Measurements from ENCODE around the gene PLVAP. TPM values are rescaled to one million over a fixed set of nuclear protein-coding genes. Genes with fewer than 3 reads are reported as not detected.

Gene PLVAP
- total and polyA plus RNA-seq, 9 of the 15 experiments (the other 6 are each of a cell fraction or from before 2014, with no cell fraction given), result 0.09 to 0.84 (median 0.51) TPM; not detected in 4

GRCh38 chr19:17333611-17334413, 43.3 kb downstream of the PLVAP start (continued):
- TF ChIP-seq SAP30 (IDR thresholded peaks at IDR 0.05; ENCODE audit: borderline replicate concordance, insufficient read depth, low read depth, low read length, poor library complexity, severe bottlenecking), result no peak
- TF ChIP-seq PKNOX1 (IDR thresholded peaks at IDR 0.05), result peak; percentile 52
- TF ChIP-seq NFYB (IDR thresholded peaks at IDR 0.05; ENCODE audit: extremely low read depth, insufficient read length), result no peak
- TF ChIP-seq THRB (CRISPR knock-in tag; conservative IDR thresholded peaks at IDR 0.05), result 0 out of 2 replicates have a peak, but pooled peaks have one; percentile 80
- TF ChIP-seq BRD9 (IDR thresholded peaks at IDR 0.05; ENCODE audit: low read depth, partially characterized antibody), result peak; percentile 64
- TF ChIP-seq ZNF282 (CRISPR knock-in tag; IDR thresholded peaks at IDR 0.05), result no peak
- TF ChIP-seq HDGF (IDR thresholded peaks at IDR 0.05), result peak; percentile 97
- no peak for TF ChIP-seq RFX5 (IDR thresholded peaks at IDR 0.05; ENCODE audit: low read depth, low read length)
- TF ChIP-seq SMARCC2 (IDR thresholded peaks at IDR 0.05; ENCODE audit: low read depth), result no peak
- TF ChIP-seq MYC (IDR thresholded peaks at IDR 0.05; ENCODE audit: low read depth, low read length), result peak; percentile 42; the same call in 1 of the 2 replicates
- no peak for TF ChIP-seq MYC (CRISPR knock-in tag; IDR thresholded peaks at IDR 0.05; ENCODE audit: borderline replicate concordance, low read depth)
- no peak for TF ChIP-seq DDX20 (tag; IDR thresholded peaks at IDR 0.05; ENCODE audit: low read depth)
- TF ChIP-seq DACH1 (IDR thresholded peaks at IDR 0.05; ENCODE audit: partially characterized antibody), result peak; percentile 72
- TF ChIP-seq XRCC3 (IDR thresholded peaks at IDR 0.05), result no peak
- no peak for TF ChIP-seq RAD21 (CRISPR knock-in tag; conservative IDR thresholded peaks at IDR 0.05 in 1 of 2, IDR thresholded peaks at IDR 0.05 in 1 of 2)
- TF ChIP-seq BRF1 (IDR thresholded peaks at IDR 0.05; ENCODE audit: borderline replicate concordance, extremely low read depth, insufficient read length), result no peak
- peak; percentile 90 for TF ChIP-seq OTX1 (CRISPR knock-in tag; IDR thresholded peaks at IDR 0.05)
- TF ChIP-seq CBFB (CRISPR knock-in tag; IDR thresholded peaks at IDR 0.05), result peak; percentile 96
- TF ChIP-seq ARID3B (CRISPR knock-in tag; IDR thresholded peaks at IDR 0.05; ENCODE audit: borderline replicate concordance), result no peak
- no peak for TF ChIP-seq MCM2 (IDR thresholded peaks at IDR 0.05; ENCODE audit: low read depth)
- TF ChIP-seq RBM39 (optimal IDR thresholded peaks at IDR 0.05; ENCODE audit: low read depth, low read length), result peak; percentile 50

Data from K562 (cell line).